CD4-positive, alpha-beta T cell (primary cell): ENCODE data around the gene TEAD3. TPM values are rescaled to one million over a fixed set of nuclear protein-coding genes. Genes with fewer than 3 reads are reported as not detected.

Experiments used
- ATAC-seq: fragments of 200-7000 bp; cut with Tn5 transposase; one replicate; pipeline ENCODE4 v1.10.0; 2022; ENCODE audit warnings: mild to moderate bottlenecking; ENCODE audit not compliant: poor library complexity
- CTCF ChIA-PET: fragments of 350-600 bp; sonication (Branson Sonifier 250); formaldehyde crosslinking; loops from one replicate; lab custom pipeline; 2021; ENCODE audit warnings: antibody characterized with exemption, inconsistent platforms; lab: Charles Lee
- POLR2A ChIA-PET: fragments of 350-600 bp; sonication (Branson Sonifier 250); formaldehyde crosslinking; loops from one replicate; lab custom pipeline; 2021; ENCODE audit warnings: antibody characterized with exemption, inconsistent platforms; lab: Charles Lee
- DNase-seq, 14 experiments: peaks; one replicate each; pipeline ENCODE4 v3.0.0-alpha.2; 2013 to 2020; ENCODE audit warnings: mixed read lengths in 2 of 14
- H3K27ac ChIP-seq, 2 donors: one replicate each; pipeline versions ENCODE4 v1.5.1 to v1.7.0; 2013; ENCODE audit warnings: low read length in 2 of 2, low read depth in 1 of 2, mild to moderate bottlenecking in 1 of 2
- H3K27me3 ChIP-seq, 2 experiments: 1 replicate in 1 of 2; 2 replicates in 1 of 2; pipeline versions ENCODE4 v1.6.1 to v1.7.0; 2013; ENCODE audit warnings: low read length in 2 of 2, control low read depth in 1 of 2, mild to moderate bottlenecking in 1 of 2, moderate library complexity in 1 of 2; ENCODE audit not compliant: insufficient read depth in 2 of 2, control insufficient read depth in 1 of 2
- H3K36me3 ChIP-seq: one replicate; pipeline ENCODE4 v1.6.1; 2013; ENCODE audit warnings: low read length, control low read depth; ENCODE audit not compliant: insufficient read depth
- H3K4me1 ChIP-seq: one replicate; pipeline ENCODE4 v1.6.1; 2013; ENCODE audit warnings: low read length, control low read depth; ENCODE audit not compliant: insufficient read depth
- H3K4me3 ChIP-seq: one replicate; pipeline ENCODE4 v1.5.1; 2013; ENCODE audit warnings: mild to moderate bottlenecking, low read length, moderate library complexity
- H3K9me3 ChIP-seq, 2 experiments: 1 replicate in 1 of 2; 2 replicates in 1 of 2; pipeline versions ENCODE4 v1.6.1 to v1.7.0; 2013; ENCODE audit warnings: low read length in 2 of 2, mild to moderate bottlenecking in 2 of 2, control low read depth in 1 of 2, moderate library complexity in 1 of 2; ENCODE audit not compliant: control insufficient read depth in 1 of 2, insufficient read depth in 1 of 2
- H3K27ac Mint-ChIP-seq: one replicate; pipeline ENCODE4 v1.8.0; 2020; ENCODE audit warnings: mixed read lengths
- H3K27me3 Mint-ChIP-seq: one replicate; pipeline ENCODE4 v1.8.0; 2021; ENCODE audit warnings: mixed read lengths
- H3K36me3 Mint-ChIP-seq: one replicate; pipeline ENCODE4 v1.8.0; 2021; ENCODE audit warnings: low read depth, mixed read lengths
- H3K4me1 Mint-ChIP-seq: one replicate; pipeline ENCODE4 v1.8.0; 2021; ENCODE audit warnings: low read depth, mixed read lengths
- H3K4me3 Mint-ChIP-seq: one replicate; pipeline ENCODE4 v1.8.0; 2020; ENCODE audit warnings: mild to moderate bottlenecking, mixed read lengths
- H3K9me3 Mint-ChIP-seq: one replicate; pipeline ENCODE4 v1.8.0; 2020; ENCODE audit warnings: mixed read lengths
- intact Hi-C, 2 experiments: fragments of 100-400 bp; cut with DNase I in 1 of 2; cut with micrococcal nuclease in 1 of 2; formaldehyde crosslinking; loops; one replicate each; pipeline versions ENCODE4 v1.15.1 to v1.9.0; 2023 to 2025; cut with DNase I, micrococcal nuclease
- total RNA-seq, 174 experiments: library from RNA in 2 of 174; stranded (reverse) in 2 of 174; gene quantifications; one replicate each; pipeline ENCODE4 v1.2.3 and lab custom pipeline; 2021 to 2026
- TF ChIP-seq, protein P1 (sequence below): fragments of 200-600 bp; IDR thresholded peaks from one replicate; pipeline ENCODE4 v1.8.0; 2022; ENCODE audit warnings: antibody characterized with exemption, mild to moderate bottlenecking

TEAD3 gene
- total RNA-seq, 2 experiments from 2014 or later, result 0.11 TPM; not detected in 1

DNA sequence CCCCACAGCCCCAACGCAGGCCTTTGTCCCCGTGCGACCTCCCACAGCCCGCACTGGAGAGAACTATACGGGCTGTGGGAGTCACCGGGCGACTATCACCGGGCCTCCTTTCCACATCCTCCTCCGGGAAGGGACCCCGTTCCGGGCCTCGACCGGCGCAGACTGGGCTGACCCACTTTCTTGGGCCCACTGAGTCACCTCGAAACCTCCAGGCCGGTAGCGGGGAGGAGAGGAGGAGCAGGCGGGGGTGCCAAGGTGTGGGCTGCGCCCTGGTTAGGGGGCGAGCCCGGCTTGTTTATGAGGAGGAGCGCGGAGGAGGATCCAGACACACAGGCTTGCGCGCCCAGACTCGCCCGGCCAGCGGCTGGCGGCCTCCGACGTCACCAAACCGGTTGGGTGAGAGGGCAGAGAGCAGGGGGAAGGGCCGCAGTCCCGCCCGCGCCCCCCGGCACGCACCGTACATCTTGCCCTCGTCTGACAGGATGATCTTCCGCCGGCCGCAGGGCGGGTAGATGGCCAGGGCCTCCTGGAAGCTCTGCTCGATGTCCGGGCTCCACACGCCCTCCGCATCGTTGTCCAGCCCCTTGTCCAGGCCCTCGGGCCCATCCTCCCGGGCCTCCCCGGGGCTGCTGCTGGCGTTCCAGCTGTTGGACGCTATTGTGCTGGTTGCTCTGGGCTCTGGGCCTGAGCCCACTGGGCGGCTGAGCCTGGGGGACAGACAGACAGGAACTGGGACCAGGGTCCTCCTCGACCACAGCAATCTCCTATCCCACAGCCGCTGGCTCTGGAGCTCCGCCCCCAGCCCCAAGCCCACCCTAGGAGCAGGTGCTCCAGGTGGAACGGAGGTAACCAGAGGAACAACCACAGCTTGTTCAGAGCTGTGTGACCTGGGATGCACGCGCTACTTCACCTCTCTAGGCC is 10.6 kb downstream of the TEAD3 start:
- ATAC-seq, result no peak
- POLR2A ChIA-PET, result no interaction called here
- Mint-ChIP-seq H3K9me3 (no peaks in the 10 kb centered on the region), H3K36me3 (no peaks in the 10 kb centered on the region), H3K4me1 (no peaks in the 10 kb centered on the region), H3K27ac (no peak overlapping the region), H3K4me3 (no peak overlapping the region), H3K27me3 (no peaks in the 10 kb centered on the region)
- Histone ChIP-seq H3K27me3 (no peaks in the 10 kb centered on the region), H3K9me3 (no peaks in the 10 kb centered on the region), H3K4me1 (peaks cover 3% of the 10 kb centered on the region), H3K27ac (no peak overlapping the region), H3K4me3 (no peak overlapping the region), H3K36me3 (no peaks in the 10 kb centered on the region)
- TF ChIP-seq, protein P1, sequence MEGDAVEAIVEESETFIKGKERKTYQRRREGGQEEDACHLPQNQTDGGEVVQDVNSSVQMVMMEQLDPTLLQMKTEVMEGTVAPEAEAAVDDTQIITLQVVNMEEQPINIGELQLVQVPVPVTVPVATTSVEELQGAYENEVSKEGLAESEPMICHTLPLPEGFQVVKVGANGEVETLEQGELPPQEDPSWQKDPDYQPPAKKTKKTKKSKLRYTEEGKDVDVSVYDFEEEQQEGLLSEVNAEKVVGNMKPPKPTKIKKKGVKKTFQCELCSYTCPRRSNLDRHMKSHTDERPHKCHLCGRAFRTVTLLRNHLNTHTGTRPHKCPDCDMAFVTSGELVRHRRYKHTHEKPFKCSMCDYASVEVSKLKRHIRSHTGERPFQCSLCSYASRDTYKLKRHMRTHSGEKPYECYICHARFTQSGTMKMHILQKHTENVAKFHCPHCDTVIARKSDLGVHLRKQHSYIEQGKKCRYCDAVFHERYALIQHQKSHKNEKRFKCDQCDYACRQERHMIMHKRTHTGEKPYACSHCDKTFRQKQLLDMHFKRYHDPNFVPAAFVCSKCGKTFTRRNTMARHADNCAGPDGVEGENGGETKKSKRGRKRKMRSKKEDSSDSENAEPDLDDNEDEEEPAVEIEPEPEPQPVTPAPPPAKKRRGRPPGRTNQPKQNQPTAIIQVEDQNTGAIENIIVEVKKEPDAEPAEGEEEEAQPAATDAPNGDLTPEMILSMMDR, result no peak
- CTCF ChIA-PET, result no interaction called here
- DNase-seq, result no peak
- intact Hi-C loops, result no loop called here

DNA sequence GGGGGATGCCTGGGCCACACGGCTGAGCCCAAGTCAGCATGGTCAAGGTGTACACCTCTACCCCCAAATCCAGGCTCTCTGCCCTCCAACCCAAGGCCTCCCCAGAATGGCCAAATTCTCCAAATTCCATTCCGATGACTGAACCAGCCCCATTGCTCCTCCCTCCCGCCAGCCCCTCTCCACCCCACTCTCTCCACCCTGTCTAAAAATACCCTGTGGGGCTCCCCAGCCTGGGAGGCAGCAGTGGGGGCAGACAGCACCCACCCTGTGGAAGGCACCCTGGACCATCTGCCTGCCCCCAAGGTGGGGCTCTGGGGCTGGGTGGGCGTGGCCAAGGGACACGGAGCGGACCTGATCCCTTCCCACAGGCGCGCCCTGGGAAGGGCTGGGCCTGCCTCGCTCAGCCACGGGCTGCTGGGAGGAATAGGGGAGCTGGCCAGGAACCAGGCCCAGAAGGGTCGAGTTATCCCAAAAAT is 11.4 kb downstream of the TEAD3 start:
- H3K36me3 ChIP-seq, result no peaks in the 10 kb centered on the region
- CTCF ChIA-PET, result no interaction called here
- POLR2A ChIA-PET, result no interaction called here
- intact Hi-C loops, result no loop called here
- DNase-seq (no peak), ATAC-seq (no peak)
- Mint-ChIP-seq H3K4me3 (no peak overlapping the region), H3K4me1 (no peaks in the 10 kb centered on the region), H3K9me3 (no peaks in the 10 kb centered on the region), H3K36me3 (no peaks in the 10 kb centered on the region), H3K27me3 (no peaks in the 10 kb centered on the region), H3K27ac (no peak overlapping the region)
- peaks cover 3% of the 10 kb centered on the region for H3K4me1 ChIP-seq
- no peak overlapping the region for H3K4me3 ChIP-seq
- H3K27me3 ChIP-seq, result no peaks in the 10 kb centered on the region
- TF ChIP-seq, protein P1, result no peak
- no peak overlapping the region for H3K27ac ChIP-seq
- no peaks in the 10 kb centered on the region for H3K9me3 ChIP-seq

DNA sequence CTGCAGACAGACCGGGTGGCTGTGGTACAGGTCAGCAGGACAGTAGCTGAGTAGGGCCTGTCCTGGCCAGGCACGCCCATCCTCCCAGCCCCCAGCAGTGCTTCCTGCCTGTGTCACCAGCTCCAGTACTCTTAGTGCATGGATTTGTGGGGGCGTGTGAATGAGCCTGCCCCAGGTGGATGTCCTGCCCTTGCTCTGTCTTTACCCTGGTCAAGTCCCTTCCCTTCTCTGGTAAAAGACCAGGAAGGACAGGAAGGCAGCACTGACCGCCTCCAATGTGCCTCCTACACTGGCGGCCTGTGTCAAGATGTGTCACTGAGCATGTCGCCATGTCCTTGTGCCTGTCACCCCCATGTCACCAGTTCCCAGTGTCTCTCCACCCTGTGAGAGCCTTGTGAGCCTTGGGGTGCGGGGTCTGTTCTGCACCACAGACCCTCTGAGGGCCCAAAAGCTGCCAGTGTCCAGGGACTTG is 11.9 kb downstream of the TEAD3 start:
- TF ChIP-seq, protein P1, result no peak
- no peaks in the 10 kb centered on the region for H3K4me1 Mint-ChIP-seq
- ChIA-PET POLR2A (no interaction called here), CTCF (no interaction called here)
- H3K36me3 ChIP-seq, result no peaks in the 10 kb centered on the region
- H3K4me3 ChIP-seq, result no peak overlapping the region
- H3K36me3 Mint-ChIP-seq, result no peaks in the 10 kb centered on the region
- H3K4me1 ChIP-seq, result peaks cover 3% of the 10 kb centered on the region
- no peaks in the 10 kb centered on the region for H3K9me3 Mint-ChIP-seq
- H3K27me3 ChIP-seq, result no peaks in the 10 kb centered on the region
- no peak for ATAC-seq
- H3K27ac ChIP-seq, result no peak overlapping the region
- no peak overlapping the region for H3K4me3 Mint-ChIP-seq
- H3K9me3 ChIP-seq, result no peaks in the 10 kb centered on the region
- intact Hi-C loops, result no loop called here
- H3K27ac Mint-ChIP-seq, result no peak overlapping the region
- DNase-seq, result no peak
- no peaks in the 10 kb centered on the region for H3K27me3 Mint-ChIP-seq
